HFF-Myc (cell line): Measurements from ENCODE around the gene LIME1.
A peak's percentile ranks its signal among the peaks of the same experiment; 100 is the strongest.

Experiments
- DNase-seq: peaks from one replicate; pipeline ENCODE4 v3.0.0-alpha.2; 2011; ENCODE audit warnings: low read depth; ENCODE audit errors: extremely low read depth
- H3K4me3 ChIP-seq: replicated peaks from 2 replicates; pipeline ENCODE4 v1.5.1; 2011; ENCODE audit warnings: low read depth, mild to moderate bottlenecking, control low read depth, low read length
- TF ChIP-seq, protein P1 (sequence below): IDR thresholded peaks from 2 replicates; pipeline ENCODE4 v1.5.1; 2012; ENCODE audit warnings: mild to moderate bottlenecking, low read depth, low read length, control low read depth; ENCODE audit errors: missing control alignments

Gene LIME1

DNA sequence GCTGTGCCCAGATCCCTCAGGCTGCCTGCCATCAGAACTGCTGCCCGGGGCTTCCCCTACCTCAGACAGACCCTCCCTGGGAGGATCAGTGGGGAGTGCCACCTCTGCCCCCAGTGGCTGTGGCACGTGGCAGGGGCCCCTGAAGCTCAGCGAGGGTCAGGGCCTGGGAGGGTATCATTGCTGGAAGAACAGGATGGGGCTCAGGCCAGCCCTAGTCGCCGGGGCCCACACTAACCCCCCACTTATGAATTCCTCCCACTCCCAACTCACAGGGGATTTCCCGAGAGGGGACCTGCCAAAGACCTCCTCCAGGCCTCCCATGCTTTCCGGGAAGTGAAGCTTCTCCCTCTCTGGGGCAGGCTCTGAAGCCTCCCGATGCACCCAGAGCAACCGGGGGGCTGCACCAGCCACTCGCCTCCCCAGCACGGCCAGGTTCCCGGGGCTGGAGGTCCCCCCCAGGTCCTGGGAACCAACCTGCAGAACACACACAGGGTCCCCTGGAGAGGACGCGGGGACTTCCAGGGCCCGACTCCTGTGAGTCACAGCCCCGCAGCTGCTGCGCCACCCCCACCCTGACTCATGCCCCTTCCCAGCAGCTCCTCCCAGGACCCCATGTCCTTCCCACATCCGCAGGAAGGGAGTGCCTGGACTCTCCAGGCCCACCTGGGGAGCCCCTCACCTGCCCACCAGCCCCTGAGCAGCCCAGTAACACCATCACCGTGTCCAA, 37.6 kb upstream of the LIME1 start:
- H3K4me3 ChIP-seq, result peak overlapping the region; percentile 15
- TF ChIP-seq, protein P1, sequence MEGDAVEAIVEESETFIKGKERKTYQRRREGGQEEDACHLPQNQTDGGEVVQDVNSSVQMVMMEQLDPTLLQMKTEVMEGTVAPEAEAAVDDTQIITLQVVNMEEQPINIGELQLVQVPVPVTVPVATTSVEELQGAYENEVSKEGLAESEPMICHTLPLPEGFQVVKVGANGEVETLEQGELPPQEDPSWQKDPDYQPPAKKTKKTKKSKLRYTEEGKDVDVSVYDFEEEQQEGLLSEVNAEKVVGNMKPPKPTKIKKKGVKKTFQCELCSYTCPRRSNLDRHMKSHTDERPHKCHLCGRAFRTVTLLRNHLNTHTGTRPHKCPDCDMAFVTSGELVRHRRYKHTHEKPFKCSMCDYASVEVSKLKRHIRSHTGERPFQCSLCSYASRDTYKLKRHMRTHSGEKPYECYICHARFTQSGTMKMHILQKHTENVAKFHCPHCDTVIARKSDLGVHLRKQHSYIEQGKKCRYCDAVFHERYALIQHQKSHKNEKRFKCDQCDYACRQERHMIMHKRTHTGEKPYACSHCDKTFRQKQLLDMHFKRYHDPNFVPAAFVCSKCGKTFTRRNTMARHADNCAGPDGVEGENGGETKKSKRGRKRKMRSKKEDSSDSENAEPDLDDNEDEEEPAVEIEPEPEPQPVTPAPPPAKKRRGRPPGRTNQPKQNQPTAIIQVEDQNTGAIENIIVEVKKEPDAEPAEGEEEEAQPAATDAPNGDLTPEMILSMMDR, result no peak
- peak; percentile 67 for DNase-seq

DNA sequence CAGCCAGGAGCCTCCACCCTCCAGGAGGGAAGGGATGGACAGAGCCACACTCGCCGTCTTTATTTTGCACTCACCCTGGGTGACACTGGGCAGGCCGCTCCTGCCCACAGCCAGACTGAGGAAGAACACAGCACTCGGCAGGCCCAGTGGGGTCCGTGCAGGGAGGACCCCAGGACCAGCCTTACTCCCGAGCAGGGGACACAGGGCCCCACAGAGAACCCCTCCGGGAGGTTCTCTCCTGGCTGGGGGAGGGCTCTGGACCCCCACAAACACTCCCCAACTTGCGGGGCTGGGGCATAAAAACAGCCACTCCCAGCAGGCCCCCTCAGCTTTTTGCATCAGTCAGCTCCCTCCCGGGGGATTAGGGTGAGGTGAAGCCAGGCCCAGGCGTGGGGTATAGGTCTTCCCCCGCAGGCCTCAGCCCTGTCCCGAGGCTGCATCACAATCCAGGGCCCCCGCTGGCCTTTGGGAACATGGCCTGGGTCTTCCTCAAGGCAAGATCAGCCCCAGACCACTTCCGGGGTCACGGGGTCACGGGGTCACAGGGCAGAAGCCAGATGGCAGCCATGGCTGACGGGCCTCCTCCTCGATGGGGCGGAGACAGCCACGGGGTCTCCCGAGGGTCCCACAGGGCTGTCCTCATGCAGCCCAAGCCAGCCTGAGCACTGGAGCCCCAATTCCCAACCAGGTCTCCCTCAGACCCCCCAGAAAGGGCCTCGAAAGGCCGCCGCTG, 36.8 kb upstream of the LIME1 start:
- DNase-seq, result no peak
- no peak overlapping the region for H3K4me3 ChIP-seq
- TF ChIP-seq, protein P1, result no peak

DNA sequence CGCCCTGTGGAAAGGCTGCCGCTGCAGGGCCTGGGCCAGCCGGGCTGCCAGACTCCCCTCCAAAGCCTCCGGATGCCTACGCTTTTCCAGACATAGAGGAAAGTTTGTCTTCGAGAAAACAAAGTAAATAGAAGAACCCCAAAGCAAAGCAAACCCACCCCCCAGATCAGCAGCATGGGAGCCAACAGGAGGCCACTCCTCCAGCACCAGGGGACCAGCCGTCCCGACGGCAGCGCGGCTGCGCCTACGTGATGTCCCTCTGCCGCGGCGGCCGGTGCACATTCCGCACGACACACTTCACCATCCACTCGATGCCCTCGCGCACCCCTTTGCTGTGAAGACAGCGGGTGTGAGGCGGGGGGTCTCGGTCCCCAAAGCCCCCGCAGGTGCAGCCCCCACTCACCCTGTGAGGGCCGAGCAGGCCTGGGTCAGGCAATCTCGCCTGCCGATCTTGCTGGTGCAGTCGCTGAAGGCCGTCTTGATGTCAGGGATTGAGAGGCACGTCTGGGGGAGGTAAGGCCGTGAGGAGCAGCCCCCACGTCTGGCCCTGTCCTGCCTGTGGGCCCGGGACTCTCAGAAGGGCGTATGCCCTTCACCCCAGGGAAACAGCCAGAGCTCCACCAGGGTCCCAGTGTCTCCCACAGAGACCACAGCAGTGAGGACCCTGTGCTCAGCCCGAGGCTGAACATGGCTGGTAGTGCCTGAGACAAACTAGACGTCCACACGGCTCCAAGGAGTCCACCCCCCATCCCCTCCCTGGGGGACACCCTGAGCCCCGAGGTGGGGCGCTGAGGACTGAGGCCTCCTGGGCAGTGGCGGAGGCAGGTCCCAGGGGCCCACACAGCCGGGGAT, 36.0 kb upstream of the LIME1 start:
- DNase-seq, result no peak
- TF ChIP-seq, protein P1, result no peak
- H3K4me3 ChIP-seq, result no peak overlapping the region

DNA sequence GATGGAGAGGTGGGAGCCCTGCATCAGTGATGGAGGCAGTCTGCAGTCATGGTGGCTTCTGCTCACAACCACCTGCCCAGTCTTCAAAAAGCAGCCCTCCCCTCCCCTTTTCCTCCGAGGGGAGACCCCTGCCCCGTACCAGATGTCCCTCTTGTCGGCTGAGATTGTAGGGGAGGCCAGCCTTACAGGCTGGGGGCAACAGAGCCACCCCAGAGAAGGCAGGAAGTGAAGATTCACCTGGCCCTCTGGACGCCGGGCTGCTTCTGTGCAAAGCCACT, 35.5 kb upstream of the LIME1 start:
- DNase-seq, result no peak
- TF ChIP-seq, protein P1, result no peak
- no peak overlapping the region for H3K4me3 ChIP-seq

GRCh38 chr20:63701329-63702035, 35.0 kb upstream of the LIME1 start:
- H3K4me3 ChIP-seq, result no peak overlapping the region
- TF ChIP-seq, protein P1, result no peak
- DNase-seq, result no peak

DNA sequence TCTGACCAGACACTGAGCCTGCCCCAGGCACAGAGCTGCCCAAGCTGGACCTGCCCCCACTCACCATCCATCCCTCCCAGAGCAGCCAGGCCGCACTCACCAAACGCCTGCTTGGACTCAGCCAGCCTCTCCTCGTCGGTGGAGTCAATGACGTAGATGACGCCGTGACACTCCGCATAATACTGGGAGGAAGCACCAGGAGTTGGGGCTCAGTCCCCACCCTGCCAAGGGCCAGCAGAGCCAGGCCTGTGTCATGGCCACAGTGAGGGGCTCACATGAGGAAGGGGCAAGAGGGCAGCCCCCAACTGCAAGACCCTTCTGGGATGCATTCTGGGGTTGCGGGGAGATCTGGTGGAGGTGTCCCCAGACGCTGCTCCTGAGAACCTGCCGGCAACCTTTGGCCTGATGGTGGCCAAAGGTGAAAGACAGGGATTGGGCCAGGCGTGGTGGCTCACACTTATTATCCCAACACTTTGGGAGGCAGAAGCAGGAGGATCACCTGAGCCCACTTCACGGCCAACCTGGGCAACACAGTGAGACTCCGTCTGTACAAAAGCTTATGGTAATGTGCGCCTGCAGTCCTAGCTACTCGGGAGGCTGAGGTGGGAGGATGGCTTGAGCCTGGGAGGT, 34.3 kb upstream of the LIME1 start:
- DNase-seq, result no peak
- H3K4me3 ChIP-seq, result no peak overlapping the region
- TF ChIP-seq, protein P1, result no peak
